Measurements from ENCODE around the gene PKMYT1. TPM values are rescaled to one million over a fixed set of nuclear protein-coding genes. Genes with fewer than 3 reads are reported as not detected.

The PKMYT1 gene
- total and polyA plus RNA-seq, 9 of the 15 experiments (the other 6 are each of a cell fraction or from before 2014, with no cell fraction given): 8.7 to 201 (median 37.8) TPM

GRCh38 chr16:3003582-3004270 is 23.5 kb upstream of the PKMYT1 start (continued):
- TF ChIP-seq, protein P1, sequence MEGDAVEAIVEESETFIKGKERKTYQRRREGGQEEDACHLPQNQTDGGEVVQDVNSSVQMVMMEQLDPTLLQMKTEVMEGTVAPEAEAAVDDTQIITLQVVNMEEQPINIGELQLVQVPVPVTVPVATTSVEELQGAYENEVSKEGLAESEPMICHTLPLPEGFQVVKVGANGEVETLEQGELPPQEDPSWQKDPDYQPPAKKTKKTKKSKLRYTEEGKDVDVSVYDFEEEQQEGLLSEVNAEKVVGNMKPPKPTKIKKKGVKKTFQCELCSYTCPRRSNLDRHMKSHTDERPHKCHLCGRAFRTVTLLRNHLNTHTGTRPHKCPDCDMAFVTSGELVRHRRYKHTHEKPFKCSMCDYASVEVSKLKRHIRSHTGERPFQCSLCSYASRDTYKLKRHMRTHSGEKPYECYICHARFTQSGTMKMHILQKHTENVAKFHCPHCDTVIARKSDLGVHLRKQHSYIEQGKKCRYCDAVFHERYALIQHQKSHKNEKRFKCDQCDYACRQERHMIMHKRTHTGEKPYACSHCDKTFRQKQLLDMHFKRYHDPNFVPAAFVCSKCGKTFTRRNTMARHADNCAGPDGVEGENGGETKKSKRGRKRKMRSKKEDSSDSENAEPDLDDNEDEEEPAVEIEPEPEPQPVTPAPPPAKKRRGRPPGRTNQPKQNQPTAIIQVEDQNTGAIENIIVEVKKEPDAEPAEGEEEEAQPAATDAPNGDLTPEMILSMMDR (IDR thresholded peaks at IDR 0.05 in 2 of 3, conservative IDR thresholded peaks at IDR 0.05 in 1 of 3; ENCODE audit: insufficient read depth in 2 of 3, low read depth in 1 of 3, low read length in 3 of 3): peak; percentile 78 to 98 (median 97)
- TF ChIP-seq ATF1 (CRISPR knock-in tag; IDR thresholded peaks at IDR 0.05) (no peak), ATF1 (tag; IDR thresholded peaks at IDR 0.05) (peak; percentile 83), ZHX1 (conservative IDR thresholded peaks at IDR 0.05; ENCODE audit: low read length) (0 out of 2 replicates have a peak, but pooled peaks have one; percentile 42), SP2 (IDR thresholded peaks at IDR 0.05; ENCODE audit: extremely low read depth, low read depth, low read length, poor library complexity, severe bottlenecking) (peak; percentile 81), CC2D1A (IDR thresholded peaks at IDR 0.05) (peak; percentile 76), ESRRA (IDR thresholded peaks at IDR 0.05; ENCODE audit: borderline replicate concordance, low read depth) (peak; percentile 81; the same call in 1 of the 2 replicates), PHF21A (IDR thresholded peaks at IDR 0.05; ENCODE audit: borderline replicate concordance, low read depth) (peak; percentile 86; the same call in 1 of the 2 replicates), DACH1 (IDR thresholded peaks at IDR 0.05; ENCODE audit: partially characterized antibody) (peak; percentile 48), SMARCA4 (IDR thresholded peaks at IDR 0.05) (no peak), BHLHE40 (IDR thresholded peaks at IDR 0.05; ENCODE audit: low read length) (peak; percentile 68), ZNF217 (CRISPR knock-in tag; IDR thresholded peaks at IDR 0.05) (no peak), MBD2 (IDR thresholded peaks at IDR 0.05; ENCODE audit: borderline replicate concordance, low read depth) (peak; percentile 96), ETV6 (IDR thresholded peaks at IDR 0.05; ENCODE audit: borderline replicate concordance in 1 of 2, low read depth in 2 of 2, low read length in 1 of 2) (no peak), ETV6 (CRISPR knock-in tag; IDR thresholded peaks at IDR 0.05; ENCODE audit: borderline replicate concordance) (no peak), TCF3 (CRISPR knock-in tag; IDR thresholded peaks at IDR 0.05) (peak; percentile 50; the same call in 1 of the 2 replicates)
- TF ChIP-seq, protein P2, sequence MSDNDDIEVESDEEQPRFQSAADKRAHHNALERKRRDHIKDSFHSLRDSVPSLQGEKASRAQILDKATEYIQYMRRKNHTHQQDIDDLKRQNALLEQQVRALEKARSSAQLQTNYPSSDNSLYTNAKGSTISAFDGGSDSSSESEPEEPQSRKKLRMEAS (CRISPR knock-in tag; IDR thresholded peaks at IDR 0.05): peak; percentile 85
- TF ChIP-seq, protein P3, sequence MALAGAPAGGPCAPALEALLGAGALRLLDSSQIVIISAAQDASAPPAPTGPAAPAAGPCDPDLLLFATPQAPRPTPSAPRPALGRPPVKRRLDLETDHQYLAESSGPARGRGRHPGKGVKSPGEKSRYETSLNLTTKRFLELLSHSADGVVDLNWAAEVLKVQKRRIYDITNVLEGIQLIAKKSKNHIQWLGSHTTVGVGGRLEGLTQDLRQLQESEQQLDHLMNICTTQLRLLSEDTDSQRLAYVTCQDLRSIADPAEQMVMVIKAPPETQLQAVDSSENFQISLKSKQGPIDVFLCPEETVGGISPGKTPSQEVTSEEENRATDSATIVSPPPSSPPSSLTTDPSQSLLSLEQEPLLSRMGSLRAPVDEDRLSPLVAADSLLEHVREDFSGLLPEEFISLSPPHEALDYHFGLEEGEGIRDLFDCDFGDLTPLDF (CRISPR knock-in tag; IDR thresholded peaks at IDR 0.05): peak; percentile 78
- TF ChIP-seq, protein P4, sequence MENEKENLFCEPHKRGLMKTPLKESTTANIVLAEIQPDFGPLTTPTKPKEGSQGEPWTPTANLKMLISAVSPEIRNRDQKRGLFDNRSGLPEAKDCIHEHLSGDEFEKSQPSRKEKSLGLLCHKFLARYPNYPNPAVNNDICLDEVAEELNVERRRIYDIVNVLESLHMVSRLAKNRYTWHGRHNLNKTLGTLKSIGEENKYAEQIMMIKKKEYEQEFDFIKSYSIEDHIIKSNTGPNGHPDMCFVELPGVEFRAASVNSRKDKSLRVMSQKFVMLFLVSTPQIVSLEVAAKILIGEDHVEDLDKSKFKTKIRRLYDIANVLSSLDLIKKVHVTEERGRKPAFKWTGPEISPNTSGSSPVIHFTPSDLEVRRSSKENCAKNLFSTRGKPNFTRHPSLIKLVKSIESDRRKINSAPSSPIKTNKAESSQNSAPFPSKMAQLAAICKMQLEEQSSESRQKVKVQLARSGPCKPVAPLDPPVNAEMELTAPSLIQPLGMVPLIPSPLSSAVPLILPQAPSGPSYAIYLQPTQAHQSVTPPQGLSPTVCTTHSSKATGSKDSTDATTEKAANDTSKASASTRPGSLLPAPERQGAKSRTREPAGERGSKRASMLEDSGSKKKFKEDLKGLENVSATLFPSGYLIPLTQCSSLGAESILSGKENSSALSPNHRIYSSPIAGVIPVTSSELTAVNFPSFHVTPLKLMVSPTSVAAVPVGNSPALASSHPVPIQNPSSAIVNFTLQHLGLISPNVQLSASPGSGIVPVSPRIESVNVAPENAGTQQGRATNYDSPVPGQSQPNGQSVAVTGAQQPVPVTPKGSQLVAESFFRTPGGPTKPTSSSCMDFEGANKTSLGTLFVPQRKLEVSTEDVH (IDR thresholded peaks at IDR 0.05; ENCODE audit: low read depth, partially characterized antibody): peak; percentile 61
